ENCODE data around the gene RALGPS1. TPM values are rescaled to one million over a fixed set of nuclear protein-coding genes. Genes with fewer than 3 reads are reported as not detected.

Gene RALGPS1
- total RNA-seq, 1 experiment from 2014 or later: 18.6 TPM

GRCh38 chr9:126886897-126887296 lies 27.7 kb upstream of the RALGPS1 start:
- no peak overlapping the region for H2AK5ac ChIP-seq (ENCODE audit: insufficient read length, low read length)
- no peak overlapping the region for H3K4me2 ChIP-seq (ENCODE audit: insufficient read depth, insufficient read length, low read length)
- H4K91ac ChIP-seq (ENCODE audit: insufficient read length, low read depth, low read length): no peak overlapping the region
- no peak overlapping the region for H4K5ac ChIP-seq (ENCODE audit: insufficient read length, low read depth, low read length)
- no peak overlapping the region for H2BK12ac ChIP-seq (ENCODE audit: insufficient read length, low read depth, low read length)
- no peaks in the 10 kb centered on the region for H3K79me1 ChIP-seq (ENCODE audit: insufficient read depth, low read depth, low read length, poor library complexity, severe bottlenecking)
- H3K9ac ChIP-seq (ENCODE audit: extremely low read depth, insufficient read length, low read length): no peak overlapping the region
- TF ChIP-seq, protein P1, sequence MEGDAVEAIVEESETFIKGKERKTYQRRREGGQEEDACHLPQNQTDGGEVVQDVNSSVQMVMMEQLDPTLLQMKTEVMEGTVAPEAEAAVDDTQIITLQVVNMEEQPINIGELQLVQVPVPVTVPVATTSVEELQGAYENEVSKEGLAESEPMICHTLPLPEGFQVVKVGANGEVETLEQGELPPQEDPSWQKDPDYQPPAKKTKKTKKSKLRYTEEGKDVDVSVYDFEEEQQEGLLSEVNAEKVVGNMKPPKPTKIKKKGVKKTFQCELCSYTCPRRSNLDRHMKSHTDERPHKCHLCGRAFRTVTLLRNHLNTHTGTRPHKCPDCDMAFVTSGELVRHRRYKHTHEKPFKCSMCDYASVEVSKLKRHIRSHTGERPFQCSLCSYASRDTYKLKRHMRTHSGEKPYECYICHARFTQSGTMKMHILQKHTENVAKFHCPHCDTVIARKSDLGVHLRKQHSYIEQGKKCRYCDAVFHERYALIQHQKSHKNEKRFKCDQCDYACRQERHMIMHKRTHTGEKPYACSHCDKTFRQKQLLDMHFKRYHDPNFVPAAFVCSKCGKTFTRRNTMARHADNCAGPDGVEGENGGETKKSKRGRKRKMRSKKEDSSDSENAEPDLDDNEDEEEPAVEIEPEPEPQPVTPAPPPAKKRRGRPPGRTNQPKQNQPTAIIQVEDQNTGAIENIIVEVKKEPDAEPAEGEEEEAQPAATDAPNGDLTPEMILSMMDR (conservative IDR thresholded peaks at IDR 0.05): no peak
- no peak overlapping the region for H3K56ac ChIP-seq (ENCODE audit: insufficient read length, low read depth, low read length)
- H4K20me1 ChIP-seq (ENCODE audit: control insufficient read depth, insufficient read depth, insufficient read length): no peaks in the 10 kb centered on the region
- no peak overlapping the region for H2BK5ac ChIP-seq (ENCODE audit: insufficient read length, low read length)
- no peaks in the 10 kb centered on the region; the same call in 1 of the 2 replicates for H3K27me3 Mint-ChIP-seq (ENCODE audit: low read depth)
- H3K27ac Mint-ChIP-seq: no peak overlapping the region; a peak in 1 of 7 replicates
- no peaks in the 10 kb centered on the region; the same call in 1 of the 2 replicates for H3K4me1 ChIP-seq (ENCODE audit: insufficient read depth, low read length)
- no peaks in the 10 kb centered on the region for H3K9me3 ChIP-seq (ENCODE audit: control insufficient read depth, low read depth, low read length)
- no peaks in the 10 kb centered on the region for H3K27me3 ChIP-seq (ENCODE audit: insufficient read depth, low read length)
- H3K4me3 Mint-ChIP-seq: no peak overlapping the region
- no peak overlapping the region for H3K14ac ChIP-seq (ENCODE audit: insufficient read depth, low read length)
- H3K9me3 Mint-ChIP-seq: no peaks in the 10 kb centered on the region
- no peak overlapping the region for H3K18ac ChIP-seq (ENCODE audit: insufficient read length, low read depth, low read length)
- DNase-seq: no peak
- H2AFZ ChIP-seq (ENCODE audit: low read length): no peak overlapping the region
- no peak overlapping the region for H2BK120ac ChIP-seq (ENCODE audit: low read depth, low read length, poor library complexity, severe bottlenecking)
- H2BK15ac ChIP-seq (ENCODE audit: low read depth, low read length): no peak overlapping the region
- H4K8ac ChIP-seq (replicated peaks; ENCODE audit: insufficient read length, low read depth, low read length): no peak overlapping the region
- no peaks in the 10 kb centered on the region for H3K36me3 Mint-ChIP-seq (ENCODE audit: insufficient read depth in 1 of 3, low read depth in 3 of 3)
- no peak overlapping the region for H3T11ph ChIP-seq (ENCODE audit: low read length)
- H3K4ac ChIP-seq (ENCODE audit: low read depth, low read length): no peak overlapping the region
- no peaks in the 10 kb centered on the region for H3K23me2 ChIP-seq (ENCODE audit: insufficient read length, low read depth, low read length, poor library complexity, severe bottlenecking)
- no peak overlapping the region for H2BK20ac ChIP-seq (ENCODE audit: low read depth, low read length, poor library complexity, severe bottlenecking)
- H3K4me1 Mint-ChIP-seq: peaks cover 12 to 27% of the 10 kb centered on the region in 2 experiments
- H3K27ac ChIP-seq (ENCODE audit: insufficient read length, low read depth, low read length): no peak overlapping the region
- no peak overlapping the region for H3K23ac ChIP-seq (ENCODE audit: insufficient read length, low read depth, low read length)
- H3K79me2 ChIP-seq (ENCODE audit: insufficient read depth, low read length): no peaks in the 10 kb centered on the region
- no CpG with 5 or more reads among the region's 10 CpGs for WGBS (ENCODE audit: extremely low coverage, insufficient read length, low lambda C conversion rate)

All from H9 (cell line).